ENCODE results near the gene CACNB2. TPM values are rescaled to one million over a fixed set of nuclear protein-coding genes. Genes with fewer than 3 reads are reported as not detected.
"Not testable (repeated sequence)": the region's sequence is repeated elsewhere in the genome, so short reads cannot be mapped to it uniquely, and the experiment has no call there.

The CACNB2 gene
- total and polyA plus RNA-seq, 8 donors, result 4.9 to 11.1 (median 7.3) TPM

DNA sequence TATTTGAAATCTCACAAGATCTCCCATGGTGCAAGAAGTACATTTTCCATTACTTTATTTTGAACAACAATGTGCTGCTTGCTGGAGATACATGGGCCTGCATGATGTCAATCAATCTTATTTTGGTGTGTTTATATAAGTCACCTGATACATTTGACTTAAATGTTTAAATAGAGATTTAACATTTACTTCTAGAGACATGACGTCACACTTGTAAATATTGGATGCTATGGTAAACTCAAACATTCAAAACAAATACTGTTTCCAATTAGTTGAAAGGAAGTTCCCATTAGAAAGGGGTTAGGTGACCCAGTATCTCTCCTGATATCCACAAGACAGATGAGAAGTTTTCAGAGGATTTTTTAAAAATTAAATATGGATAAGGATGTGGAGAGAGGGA, 296.7 kb downstream of the CACNB2 start:
- intact Hi-C loops (cut with DNase I), result no loop called here
- 39% methylated on average over 1 of the region's 1 CpG for WGBS, 2 donors
- H3K4me1 ChIP-seq, result no peaks in the 10 kb centered on the region
- ATAC-seq (no peak), FAIRE-seq (no peak), DNase-seq (no peak)
- no peaks in the 10 kb centered on the region for H3K27me3 ChIP-seq
- no peak overlapping the region for H3K27ac ChIP-seq
- TF ChIP-seq, protein P1, sequence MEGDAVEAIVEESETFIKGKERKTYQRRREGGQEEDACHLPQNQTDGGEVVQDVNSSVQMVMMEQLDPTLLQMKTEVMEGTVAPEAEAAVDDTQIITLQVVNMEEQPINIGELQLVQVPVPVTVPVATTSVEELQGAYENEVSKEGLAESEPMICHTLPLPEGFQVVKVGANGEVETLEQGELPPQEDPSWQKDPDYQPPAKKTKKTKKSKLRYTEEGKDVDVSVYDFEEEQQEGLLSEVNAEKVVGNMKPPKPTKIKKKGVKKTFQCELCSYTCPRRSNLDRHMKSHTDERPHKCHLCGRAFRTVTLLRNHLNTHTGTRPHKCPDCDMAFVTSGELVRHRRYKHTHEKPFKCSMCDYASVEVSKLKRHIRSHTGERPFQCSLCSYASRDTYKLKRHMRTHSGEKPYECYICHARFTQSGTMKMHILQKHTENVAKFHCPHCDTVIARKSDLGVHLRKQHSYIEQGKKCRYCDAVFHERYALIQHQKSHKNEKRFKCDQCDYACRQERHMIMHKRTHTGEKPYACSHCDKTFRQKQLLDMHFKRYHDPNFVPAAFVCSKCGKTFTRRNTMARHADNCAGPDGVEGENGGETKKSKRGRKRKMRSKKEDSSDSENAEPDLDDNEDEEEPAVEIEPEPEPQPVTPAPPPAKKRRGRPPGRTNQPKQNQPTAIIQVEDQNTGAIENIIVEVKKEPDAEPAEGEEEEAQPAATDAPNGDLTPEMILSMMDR (IDR thresholded peaks at IDR 0.05), result no peak
- H3K4me3 ChIP-seq, result no peak overlapping the region
- no peaks in the 10 kb centered on the region for H3K36me3 ChIP-seq
- no peaks in the 10 kb centered on the region for H3K9me3 ChIP-seq

DNA sequence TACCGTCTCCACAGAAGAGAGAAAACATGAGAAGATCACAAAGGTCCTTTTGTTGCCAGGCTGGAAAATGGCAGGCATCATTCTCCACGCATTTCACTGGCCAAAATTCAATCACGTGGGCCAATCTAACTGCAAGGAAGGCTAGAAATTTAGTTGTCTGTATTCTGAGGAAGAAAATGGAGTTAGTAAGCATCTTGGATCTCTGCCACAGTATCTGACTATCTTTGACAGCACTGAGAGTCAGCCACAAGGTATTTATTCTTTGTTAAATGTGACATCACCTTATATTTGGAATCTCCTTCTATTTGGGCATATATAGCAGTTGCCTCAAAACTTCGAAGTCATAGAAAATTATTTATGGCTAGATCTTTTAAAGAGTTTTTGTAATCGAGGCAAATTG, 297.3 kb downstream of the CACNB2 start:
- Histone ChIP-seq H3K36me3 (no peaks in the 10 kb centered on the region), H3K4me1 (no peaks in the 10 kb centered on the region), H3K4me3 (no peak overlapping the region), H3K9me3 (no peaks in the 10 kb centered on the region), H3K27me3 (no peaks in the 10 kb centered on the region), H3K27ac (no peak overlapping the region)
- TF ChIP-seq, protein P1 (IDR thresholded peaks at IDR 0.05), result no peak
- FAIRE-seq (no peak), DNase-seq (no peak), ATAC-seq (no peak)
- intact Hi-C loops (cut with DNase I), result no loop called here
- WGBS, 2 donors, result 71 to 87% methylated on average over 5 of the region's 5 CpGs

DNA sequence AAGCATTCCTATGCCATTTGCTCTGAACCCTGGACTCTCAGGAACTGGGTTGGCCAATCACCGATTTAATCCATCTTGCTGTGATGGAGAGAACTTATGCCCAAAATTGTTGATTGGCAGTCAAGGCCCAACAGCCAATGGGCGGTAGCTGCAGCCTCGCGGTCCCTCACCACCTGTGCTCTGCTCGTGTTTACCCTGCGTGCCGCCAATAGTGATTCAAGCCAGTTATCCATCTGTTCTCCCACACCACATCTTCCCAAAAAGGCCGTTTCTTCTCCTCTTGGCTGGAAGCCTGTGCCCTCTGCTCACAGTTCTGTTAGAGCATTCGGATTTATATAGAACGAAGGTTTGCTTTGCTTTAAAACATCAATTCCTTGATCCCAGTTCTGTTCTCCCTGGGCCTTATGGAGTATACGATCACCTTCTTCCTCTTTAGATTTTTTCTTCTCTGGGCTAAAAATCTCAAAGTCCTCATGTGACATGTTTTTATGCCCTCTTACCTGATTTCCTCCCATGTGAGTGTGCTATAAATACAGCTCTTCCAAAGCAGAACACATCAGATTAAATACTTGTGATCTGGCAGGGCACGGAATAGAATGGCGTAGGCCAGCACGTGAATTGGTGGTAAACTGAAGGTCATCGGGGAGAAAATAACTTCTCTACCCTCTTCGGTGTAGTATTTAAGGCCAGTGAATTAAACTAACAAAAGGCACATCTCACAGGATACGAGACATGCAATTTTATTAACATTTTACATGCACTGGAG, 298.3 kb downstream of the CACNB2 start:
- no peaks in the 10 kb centered on the region for H3K4me1 ChIP-seq
- H3K36me3 ChIP-seq, result no peaks in the 10 kb centered on the region
- FAIRE-seq (no peak), DNase-seq (no peak), ATAC-seq (no peak)
- intact Hi-C loops (cut with DNase I), result no loop called here
- TF ChIP-seq, protein P1 (IDR thresholded peaks at IDR 0.05), result no peak
- no peaks in the 10 kb centered on the region for H3K9me3 ChIP-seq
- no peak overlapping the region for H3K4me3 ChIP-seq
- no peaks in the 10 kb centered on the region for H3K27me3 ChIP-seq
- WGBS, 2 donors, result 88 to 93% methylated on average over 17 of the region's 17 CpGs
- no peak overlapping the region for H3K27ac ChIP-seq

DNA sequence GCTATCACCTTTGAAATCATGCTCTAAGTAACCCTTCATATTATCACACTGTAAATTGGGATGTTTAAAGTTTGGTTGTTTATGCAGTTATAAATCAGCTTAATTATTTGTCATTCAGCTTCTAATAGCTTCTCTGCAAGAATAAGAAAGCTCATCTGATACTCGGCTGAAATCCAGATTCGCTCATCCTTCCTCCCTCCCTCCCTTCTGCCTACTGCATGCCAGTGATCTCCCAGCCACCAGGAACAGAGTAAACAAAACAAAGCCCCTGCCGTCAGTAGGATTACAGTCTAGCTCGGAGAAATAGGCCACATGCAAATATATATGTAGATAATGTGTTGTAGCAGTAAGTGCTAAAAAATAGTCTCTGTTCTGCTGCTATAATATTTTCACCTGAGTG, 299.4 kb downstream of the CACNB2 start:
- no peaks in the 10 kb centered on the region for H3K36me3 ChIP-seq
- no peak for FAIRE-seq
- intact Hi-C loops (cut with DNase I), result no loop called here
- no peak overlapping the region for H3K4me3 ChIP-seq
- no peaks in the 10 kb centered on the region for H3K9me3 ChIP-seq
- no peaks in the 10 kb centered on the region for H3K4me1 ChIP-seq
- H3K27me3 ChIP-seq, result no peaks in the 10 kb centered on the region
- 90 to 95% methylated on average over 4 of the region's 4 CpGs for WGBS, 2 donors
- DNase-seq, result no peak
- ATAC-seq, result no peak
- TF ChIP-seq, protein P1 (IDR thresholded peaks at IDR 0.05), result no peak
- H3K27ac ChIP-seq, result no peak overlapping the region

DNA sequence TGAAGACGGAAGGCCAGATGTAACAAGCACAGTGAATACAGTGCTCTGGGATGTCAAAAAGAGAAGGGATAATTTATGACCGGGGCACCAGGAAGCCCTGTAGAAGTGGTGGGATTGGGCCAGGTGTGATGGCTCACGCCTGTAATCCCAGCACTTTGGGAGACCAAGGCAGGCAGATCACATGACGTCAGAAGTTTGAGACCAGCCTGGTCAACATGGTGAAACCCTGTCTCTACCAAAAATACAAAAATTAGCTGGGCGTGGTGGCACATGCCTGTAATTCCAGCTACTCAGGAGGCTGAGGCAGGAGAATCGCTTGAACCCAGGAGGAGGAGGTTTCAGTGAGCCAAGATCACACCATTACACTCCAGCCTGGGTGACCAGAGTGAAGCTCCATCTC, 305.4 kb downstream of the CACNB2 start:
- WGBS, 2 donors, result 85 to 88% methylated on average over 6 of the region's 6 CpGs
- intact Hi-C loops (cut with DNase I); ATAC-seq: not testable (repeated sequence)

More for the DNA sequence above, 305.4 kb downstream of the CACNB2 start:
- H3K9me3 ChIP-seq, FAIRE-seq, H3K27ac ChIP-seq, DNase-seq, H3K27me3 ChIP-seq, H3K4me1 ChIP-seq, H3K36me3 ChIP-seq, H3K4me3 ChIP-seq: not testable (repeated sequence)

Measured in pancreas (tissue), 10 donors.